GM21360 (cell line): Measurements from ENCODE around the gene ZG16.
"Not testable (repeated sequence)": the region's sequence is repeated elsewhere in the genome, so short reads cannot be mapped to it uniquely, and the experiment has no call there.

ENCODE experiments used
- ATAC-seq: cut with Tn5 transposase; IDR thresholded peaks from one replicate; pipeline ENCODE4 v1.9.1; 2021; ENCODE audit warnings: mild to moderate bottlenecking, moderate library complexity; ENCODE audit not compliant: unreplicated experiment

The ZG16 gene

GRCh38 chr16:29747947-29748759 is 29.9 kb upstream of the ZG16 start:
- ATAC-seq: no peak

- not testable (repeated sequence) for ATAC-seq
Measured at GRCh38 chr16:29748760-29749149, 29.3 kb upstream of the ZG16 start.

GRCh38 chr16:29753516-29753915 is 24.5 kb upstream of the ZG16 start:
- ATAC-seq: no peak

GRCh38 chr16:29756654-29757053 is 21.4 kb upstream of the ZG16 start:
- ATAC-seq: no peak

- not testable (repeated sequence) for ATAC-seq
Measured at GRCh38 chr16:29757086-29757485, 21.0 kb upstream of the ZG16 start.

- ATAC-seq: no peak
Measured at GRCh38 chr16:29757950-29758466, 20.0 kb upstream of the ZG16 start.

- ATAC-seq: no peak
Measured at GRCh38 chr16:29760567-29761279, 17.3 kb upstream of the ZG16 start.

- ATAC-seq: not testable (repeated sequence)
Measured at GRCh38 chr16:29761280-29761651, 16.8 kb upstream of the ZG16 start.

- no peak for ATAC-seq
Measured at GRCh38 chr16:29761882-29762281, 16.2 kb upstream of the ZG16 start.

GRCh38 chr16:29763326-29763725 is 14.7 kb upstream of the ZG16 start:
- ATAC-seq: no peak

- no peak for ATAC-seq
Measured at GRCh38 chr16:29765167-29766032, 12.7 kb upstream of the ZG16 start.

GRCh38 chr16:29766571-29766970 is 11.5 kb upstream of the ZG16 start:
- no peak for ATAC-seq

- ATAC-seq: no peak
Measured at GRCh38 chr16:29767062-29767461, 11.0 kb upstream of the ZG16 start.

- no peak for ATAC-seq
Measured at GRCh38 chr16:29769507-29769906, 8.5 kb upstream of the ZG16 start.

- ATAC-seq: no peak
Measured at GRCh38 chr16:29770250-29770929, 7.7 kb upstream of the ZG16 start.

GRCh38 chr16:29772330-29772729 is 5.7 kb upstream of the ZG16 start:
- not testable (repeated sequence) for ATAC-seq

GRCh38 chr16:29774730-29775129 is 3.3 kb upstream of the ZG16 start:
- no peak for ATAC-seq

- ATAC-seq: no peak
Measured at GRCh38 chr16:29775742-29776408, 2.2 kb upstream of the ZG16 start.

GRCh38 chr16:29779474-29779873 is 1.4 kb downstream of the ZG16 start:
- no peak for ATAC-seq
